Stimulated activated naive CD4-positive, alpha-beta T cell (primary cell): ENCODE measurements around the gene GON4L.
"Not testable (repeated sequence)": the region's sequence is repeated elsewhere in the genome, so short reads cannot be mapped to it uniquely, and the experiment has no call there.

Source experiments
- DNase-seq, 6 experiments: peaks; one replicate each; lab custom pipeline; 2025; lab: John Stamatoyannopoulos, UW

Gene GON4L

GRCh38 chr1:155831279-155831976 lies 25.6 kb downstream of the GON4L start:
- no peak for DNase-seq

- no peak for DNase-seq
These were observed 29.6 kb downstream of the GON4L start for GRCh38 chr1:155827450-155827849.

- DNase-seq, result no peak
These were observed 40.7 kb downstream of the GON4L start for GRCh38 chr1:155816351-155816750.

- DNase-seq, result no peak
These were observed 43.3 kb downstream of the GON4L start for GRCh38 chr1:155813672-155814071.

GRCh38 chr1:155812878-155813277 lies 44.1 kb downstream of the GON4L start:
- no peak for DNase-seq

- no peak for DNase-seq
These were observed 47.9 kb downstream of the GON4L start for GRCh38 chr1:155809088-155809487.

GRCh38 chr1:155801149-155801548 lies 55.9 kb downstream of the GON4L start:
- DNase-seq, result no peak

GRCh38 chr1:155795618-155796017 lies 61.4 kb downstream of the GON4L start:
- not testable (repeated sequence) for DNase-seq

- no peak for DNase-seq
These were observed 62.3 kb downstream of the GON4L start for GRCh38 chr1:155794605-155795245.

- DNase-seq, result no peak
These were observed 63.8 kb downstream of the GON4L start for GRCh38 chr1:155793213-155793612.

GRCh38 chr1:155777582-155777981 lies 79.4 kb downstream of the GON4L start:
- DNase-seq, result no peak

GRCh38 chr1:155776414-155776813 lies 80.6 kb downstream of the GON4L start:
- DNase-seq, result no peak

GRCh38 chr1:155773221-155773620 lies 83.8 kb downstream of the GON4L start:
- DNase-seq, result no peak

- no peak for DNase-seq
These were observed 87.8 kb downstream of the GON4L start for GRCh38 chr1:155769257-155769656.

GRCh38 chr1:155767399-155767989 lies 89.5 kb downstream of the GON4L start:
- not testable (repeated sequence) for DNase-seq

- DNase-seq, result not testable (repeated sequence)
These were observed 93.0 kb downstream of the GON4L start for GRCh38 chr1:155763989-155764388.

- not testable (repeated sequence) for DNase-seq
These were observed 93.8 kb downstream of the GON4L start for GRCh38 chr1:155763090-155763815.

- DNase-seq, result no peak
These were observed 95.1 kb downstream of the GON4L start for GRCh38 chr1:155761736-155762405.

GRCh38 chr1:155760751-155761475 lies 96.1 kb downstream of the GON4L start:
- DNase-seq, result no peak

GRCh38 chr1:155759966-155760630 lies 96.9 kb downstream of the GON4L start:
- no peak for DNase-seq

GRCh38 chr1:155759017-155759416 lies 98.0 kb downstream of the GON4L start:
- DNase-seq, result not testable (repeated sequence)
